GM12878 (cell line): ENCODE measurements around the gene OR4F15. TPM values are rescaled to one million over a fixed set of nuclear protein-coding genes. Genes with fewer than 3 reads are reported as not detected.

Experiments
- ATAC-seq: fragments of 200-7000 bp; cut with Tn5 transposase; 3 replicates; pipeline ENCODE4 v1.9.1; 2020; ENCODE audit warnings: mild to moderate bottlenecking, moderate library complexity
- BruUV-seq: library from RNA; stranded (reverse); fragments of 400-500 nt; replicated peaks from 2 replicates; lab custom pipeline; 2021; lab: Mats Ljungman, UMichigan
- CTCF ChIA-PET: fragments of 300-600 bp; sonication (Branson Sonifier 250); formaldehyde crosslinking; extraction: SDS; loops from one replicate; lab custom pipeline; 2021; ENCODE audit warnings: inconsistent platforms; lab: Yijun Ruan, JAX
- POLR2A ChIA-PET: fragments of 350-600 bp; formaldehyde crosslinking; extraction: SDS; loops from one replicate; lab custom pipeline; 2021; ENCODE audit warnings: inconsistent platforms; lab: Charles Lee
- RAD21 ChIA-PET: fragments of 300-600 bp; sonication (Branson Sonifier 250); formaldehyde crosslinking; loops from one replicate; lab custom pipeline; 2023; ENCODE audit warnings: antibody characterized with exemption; ENCODE audit not compliant: unreplicated experiment; lab: Charles Lee
- SMC1A ChIA-PET: fragments of 300-600 bp; sonication (Branson Sonifier 250); formaldehyde crosslinking; loops from one replicate; lab custom pipeline; 2023; ENCODE audit not compliant: unreplicated experiment, uncharacterized antibody; lab: Charles Lee
- DNase-seq: peaks from one replicate; pipeline ENCODE4 v3.0.0-alpha.2; 2011; ENCODE audit warnings: low read depth, low spot score
- FAIRE-seq: peaks from 3 replicates; lab custom pipeline; 2011; peaks lifted over from hg19 to GRCh38; lab: Jason Lieb, UNC
- H2AFZ ChIP-seq: 2 replicates; pipeline ENCODE4 v1.6.0; 2011; ENCODE audit warnings: low read depth, low read length, control low read depth; ENCODE audit not compliant: control insufficient read depth
- H3K27ac ChIP-seq: 2 replicates; pipeline ENCODE4 v1.5.1; 2011; ENCODE audit warnings: control low read depth; ENCODE audit not compliant: control insufficient read depth, insufficient read depth
- H3K27me3 ChIP-seq, 2 experiments: replicated peaks in 1 of 2; 2 replicates each; pipeline versions ENCODE4 v1.6.0 to v1.6.1; 2011; ENCODE audit warnings: low read length in 1 of 2; ENCODE audit not compliant: control insufficient read depth in 2 of 2, insufficient read depth in 2 of 2
- H3K36me3 ChIP-seq, 2 experiments: 2 replicates each; pipeline ENCODE4 v1.5.1; 2011; ENCODE audit warnings: low read length in 1 of 2; ENCODE audit not compliant: control insufficient read depth in 2 of 2, insufficient read depth in 2 of 2
- H3K4me1 ChIP-seq: 2 replicates; pipeline ENCODE4 v1.6.1; 2011; ENCODE audit warnings: mild to moderate bottlenecking, low read length, moderate library complexity, mixed read lengths; ENCODE audit not compliant: control insufficient read depth, insufficient read depth
- H3K4me2 ChIP-seq: 2 replicates; pipeline ENCODE4 v1.6.0; 2011; ENCODE audit warnings: control low read depth; ENCODE audit not compliant: control insufficient read depth, insufficient read depth
- H3K4me3 ChIP-seq: fragments of 200-600 bp; sonication (generic); 2 replicates; pipeline ENCODE4 v1.5.1; 2016
- H3K79me2 ChIP-seq: 2 replicates; pipeline ENCODE4 v1.6.0; 2011; ENCODE audit warnings: low read length; ENCODE audit not compliant: control insufficient read depth, insufficient read depth
- H3K9ac ChIP-seq: 2 replicates; pipeline ENCODE4 v1.8.0; 2011; ENCODE audit warnings: low read length, control low read depth, mixed read lengths; ENCODE audit not compliant: control insufficient read depth, insufficient read depth
- H3K9me3 ChIP-seq: replicated peaks from 3 replicates; pipeline ENCODE4 v1.5.1; 2011; ENCODE audit warnings: mild to moderate bottlenecking, low read length; ENCODE audit not compliant: control insufficient read depth, insufficient read depth
- H4K20me1 ChIP-seq: 2 replicates; pipeline ENCODE4 v1.6.0; 2011; ENCODE audit not compliant: control insufficient read depth, insufficient read depth
- ATF2 ChIP-seq: IDR thresholded peaks from 2 replicates; pipeline ENCODE4 v1.6.1; 2012; ENCODE audit warnings: low read length, inconsistent platforms
- ATF7 ChIP-seq: fragments of 450-650 bp; IDR thresholded peaks from 2 replicates; pipeline ENCODE4 v1.6.1; 2016; ENCODE audit warnings: low read depth, mild to moderate bottlenecking
- BMI1 ChIP-seq: fragments of 450-650 bp; IDR thresholded peaks from 2 replicates; pipeline ENCODE4 v1.6.1; 2016; ENCODE audit warnings: mild to moderate bottlenecking, moderate library complexity, borderline replicate concordance
- GATAD2B ChIP-seq: fragments of 450-650 bp; conservative IDR thresholded peaks from 2 replicates; pipeline ENCODE4 v1.6.1; 2017; ENCODE audit warnings: low read depth, mild to moderate bottlenecking, moderate library complexity
- MXI1 ChIP-seq: fragments of 150-350 bp; IDR thresholded peaks from 2 replicates; pipeline ENCODE4 v1.6.1; 2011; ENCODE audit warnings: low read depth, mild to moderate bottlenecking, inconsistent platforms, low read length, improper control_type of control experiment
- NR2C1 ChIP-seq: fragments of 450-650 bp; IDR thresholded peaks from 2 replicates; pipeline ENCODE4 v1.6.1; 2017; ENCODE audit warnings: antibody characterized with exemption, mild to moderate bottlenecking, moderate library complexity
- SUZ12 ChIP-seq: fragments of 200-600 bp; sonication (generic); IDR thresholded peaks from one replicate; pipeline ENCODE4 v1.6.1; 2018; ENCODE audit warnings: antibody characterized with exemption, mild to moderate bottlenecking; ENCODE audit not compliant: unreplicated experiment
- YY1 ChIP-seq: IDR thresholded peaks from 2 replicates; pipeline ENCODE4 v1.6.1; 2011; ENCODE audit warnings: low read depth, mild to moderate bottlenecking, low read length
- ZSCAN29 ChIP-seq: fragments of 450-650 bp; IDR thresholded peaks from 2 replicates; pipeline ENCODE4 v1.6.1; 2017; ENCODE audit warnings: mild to moderate bottlenecking, moderate library complexity
- WGBS: methylation state at CpG from one replicate; pipeline ENCODE4 v1.1.6; 2016; ENCODE audit warnings: low lambda C conversion rate; ENCODE audit not compliant: insufficient replicate concordance, insufficient coverage; ENCODE audit errors: missing lambda C conversion rate; 5-methylcytosine and 5-hydroxymethylcytosine counted together
- in situ Hi-C: fragments of 300-500 bp; cut with MboI; formaldehyde crosslinking; loops from 9 replicates; pipeline ENCODE4 v1.14.3; 2018; ENCODE audit warnings: mixed read lengths
- intact Hi-C: fragments of 100-400 bp; cut with micrococcal nuclease; formaldehyde crosslinking; loops from one replicate; pipeline ENCODE4 v1.14.2; 2022; ENCODE audit not compliant: unreplicated experiment
- polyA plus RNA-seq, 11 experiments: library from polyadenylated mRNA; depleted of rRNA in 4 of 11; unstranded in 6 of 11; stranded (reverse) in 5 of 11; fragments of >200 nt; fragmentation: Nextera tagmentation in 4 of 11; fragmentation: Illumina TruSeq in 1 of 11; extraction: Ambion mirVana in 4 of 11; extraction: Trizol in 1 of 11; gene quantifications; 1 replicate in 1 of 11; 2 replicates in 10 of 11; pipeline versions ENCODE4 v1.2.1 to v1.2.3, GENCODE V29; 2011 to 2016; ENCODE audit warnings: inconsistent platforms in 2 of 11, missing spikeins in 2 of 11, low read depth in 1 of 11
- total RNA-seq, 4 experiments: library from RNA; depleted of rRNA in 3 of 4; stranded (reverse); fragments of >200 nt in 3 of 4; fragmentation: Illumina TruSeq in 1 of 4; extraction: Trizol in 1 of 4; gene quantifications; 2 replicates each; pipeline versions ENCODE4 v1.2.1 to v1.2.3, GENCODE V29; 2013 to 2021

The OR4F15 gene
- total and polyA plus RNA-seq, 10 of the 15 experiments (the other 5 are each of a cell fraction or from before 2014, with no cell fraction given) = not detected

GRCh38 chr15:101781928-101782327 lies 30.1 kb upstream of the OR4F15 start (continued):
- TF ChIP-seq MXI1 = no peak

DNA sequence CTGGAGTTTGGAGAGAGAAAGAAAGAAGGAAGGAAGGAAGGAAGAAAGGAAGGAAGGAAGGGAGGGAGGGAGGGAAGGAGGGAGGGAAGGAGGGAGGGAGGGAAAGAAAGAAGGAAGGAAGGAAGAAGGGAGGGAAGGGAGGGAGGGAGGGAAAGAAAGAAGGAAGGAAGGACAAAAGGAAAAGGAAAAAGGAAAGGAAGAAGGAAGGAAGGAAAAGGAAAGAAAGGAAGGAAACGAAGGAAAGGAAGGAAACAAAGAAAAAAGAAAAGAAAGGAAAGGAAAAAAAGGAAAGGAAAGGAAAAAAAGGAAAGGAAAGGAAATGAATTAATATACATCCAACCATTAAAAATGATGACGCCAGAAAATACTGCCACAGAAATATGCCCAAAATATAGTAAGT lies 27.4 kb upstream of the OR4F15 start:
- H3K79me2 ChIP-seq = no peaks in the 10 kb centered on the region
- no peaks in the 10 kb centered on the region for H3K27me3 ChIP-seq
- intact Hi-C loops = no loop called here
- no peak overlapping the region for H3K9ac ChIP-seq
- TF ChIP-seq ATF7 (no peak), GATAD2B (no peak), ATF2 (no peak), YY1 (no peak), BMI1 (no peak), SUZ12 (no peak), ZSCAN29 (no peak), NR2C1 (no peak)
- no peak overlapping the region for H3K27ac ChIP-seq
- no peaks in the 10 kb centered on the region for H3K9me3 ChIP-seq
- no peak overlapping the region for H3K4me3 ChIP-seq
- ATAC-seq (no peak), DNase-seq (no peak), FAIRE-seq (no peak)
- H3K4me1 ChIP-seq = no peaks in the 10 kb centered on the region
- BruUV-seq = no TSS peak
- RAD21 ChIA-PET = interaction anchor here (0.7 kb wide), 1 partner anchor 406 kb away, joined by 3 read pairs; no protein-coding TSS in a partner anchor
- no peaks in the 10 kb centered on the region for H4K20me1 ChIP-seq
- SMC1A ChIA-PET = no interaction called here
- CTCF ChIA-PET = interaction anchor here (1.5 kb wide), 1 partner anchor 9 kb away, joined by 3 read pairs; no protein-coding TSS in a partner anchor
- H3K36me3 ChIP-seq = no peaks in the 10 kb centered on the region
- 0% methylated on average over 2 of the region's 2 CpGs for WGBS
- H2AFZ ChIP-seq = no peak overlapping the region
- in situ Hi-C loops = no loop called here
- POLR2A ChIA-PET = no interaction called here
- H3K4me2 ChIP-seq = no peak overlapping the region
